ENCODE results near the gene PAEP.

GRCh38 chr9:135606885-135607259 lies 45.3 kb downstream of the PAEP start:
- TF ChIP-seq GATA2 (IDR thresholded peaks at IDR 0.05; ENCODE audit: low read depth, low read length) (no peak), GATA3 (IDR thresholded peaks at IDR 0.05; ENCODE audit: low read depth, low read length) (no peak)
